Measurements from ENCODE around the gene DGKG. TPM values are rescaled to one million over a fixed set of nuclear protein-coding genes. Genes with fewer than 3 reads are reported as not detected.

Gene DGKG
- total RNA-seq, 6 experiments from 2014 or later, result 1.5 to 3.6 (median 2.0) TPM

- Histone ChIP-seq H3K27ac (no peak overlapping the region), H3K36me3 (no peaks in the 10 kb centered on the region), H3K4me1 (no peaks in the 10 kb centered on the region), H3K4me3 (no peak overlapping the region), H3K9me3 (no peaks in the 10 kb centered on the region), H3K27me3 (no peaks in the 10 kb centered on the region)
- 34% methylated on average over 2 of the region's 2 CpGs for WGBS (ENCODE audit: insufficient coverage, low coverage, low lambda C conversion rate, missing lambda C conversion rate)
- intact Hi-C loops (cut with DNase I), result no loop called here
- DNase-seq, result peak in 1 of 3 donors; percentile 12
- TF ChIP-seq CTCF (IDR thresholded peaks at IDR 0.05) (no peak), POLR2A (IDR thresholded peaks at IDR 0.05) (no peak)
- ATAC-seq, result peak in 2 of 4 donors; percentile 37 to 40
Observed at GRCh38 chr3:186281176-186281575, 80.9 kb downstream of the DGKG start.

- intact Hi-C loops (cut with DNase I), result no loop called here
- ATAC-seq, result no peak
Observed at GRCh38 chr3:186280737-186281136, 81.3 kb downstream of the DGKG start.

DNA sequence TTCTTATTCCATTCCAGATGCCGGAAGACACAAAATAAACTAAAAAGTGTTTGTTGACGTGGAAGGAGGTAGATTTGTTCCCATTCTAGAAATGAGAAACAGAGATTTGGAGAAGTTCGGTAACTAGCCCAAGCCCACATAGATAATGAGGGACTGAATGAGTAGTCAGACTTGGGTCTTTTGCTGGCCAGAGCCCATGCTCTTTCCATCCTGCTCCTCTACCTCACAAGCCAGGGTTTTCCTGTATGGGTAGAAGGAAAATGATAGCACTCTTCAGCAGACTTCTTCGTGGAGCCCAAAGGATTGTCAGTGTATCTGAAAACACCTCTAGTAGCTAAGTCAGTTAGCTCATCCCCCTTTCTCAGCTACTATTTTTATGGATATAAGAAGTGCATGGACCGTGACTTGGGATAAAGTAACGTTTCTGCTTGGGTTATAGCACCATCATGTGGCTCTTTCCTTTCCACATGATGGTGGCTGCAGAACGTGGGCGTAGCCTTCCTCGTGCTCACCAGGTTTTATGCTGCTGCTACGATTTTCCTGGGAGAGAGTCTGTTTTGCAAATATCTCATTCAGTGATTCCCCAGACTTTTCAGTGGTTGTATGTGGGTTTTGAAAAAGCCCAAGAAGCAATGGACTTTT, 84.6 kb downstream of the DGKG start:
- Histone ChIP-seq H3K27ac (no peak overlapping the region), H3K4me3 (no peak overlapping the region), H3K4me1 (no peaks in the 10 kb centered on the region), H3K27me3 (no peaks in the 10 kb centered on the region), H3K36me3 (no peaks in the 10 kb centered on the region), H3K9me3 (no peaks in the 10 kb centered on the region)
- no peak for DNase-seq
- WGBS (ENCODE audit: insufficient coverage, low coverage, low lambda C conversion rate, missing lambda C conversion rate), result 44% methylated on average over 10 of the region's 10 CpGs
- intact Hi-C loops (cut with DNase I), result no loop called here
- ATAC-seq, result peak; percentile 58 to 67 (median 66)
- no peak for TF ChIP-seq POLR2A (IDR thresholded peaks at IDR 0.05)
- TF ChIP-seq CTCF (IDR thresholded peaks at IDR 0.05), result peak; percentile 29 to 48 (median 37)

More at GRCh38 chr3:186280737-186281136, 81.3 kb downstream of the DGKG start:
- Histone ChIP-seq H3K4me3 (no peak overlapping the region), H3K9me3 (no peaks in the 10 kb centered on the region), H3K4me1 (no peaks in the 10 kb centered on the region), H3K27ac (no peak overlapping the region), H3K36me3 (no peaks in the 10 kb centered on the region), H3K27me3 (no peaks in the 10 kb centered on the region)
- TF ChIP-seq POLR2A (IDR thresholded peaks at IDR 0.05), result no peak
- no peak for TF ChIP-seq CTCF (IDR thresholded peaks at IDR 0.05)
- DNase-seq, result no peak
- 51% methylated on average over 3 of the region's 3 CpGs for WGBS (ENCODE audit: insufficient coverage, low coverage, low lambda C conversion rate, missing lambda C conversion rate)

GRCh38 chr3:186275436-186275835, 86.6 kb downstream of the DGKG start:
- Histone ChIP-seq H3K27ac (no peak overlapping the region), H3K4me1 (no peaks in the 10 kb centered on the region), H3K36me3 (no peaks in the 10 kb centered on the region), H3K27me3 (no peaks in the 10 kb centered on the region), H3K4me3 (no peak overlapping the region), H3K9me3 (no peaks in the 10 kb centered on the region)
- intact Hi-C loops (cut with DNase I), result no loop called here
- 100% methylated on average over 2 of the region's 5 CpGs for WGBS (ENCODE audit: insufficient coverage, low coverage, low lambda C conversion rate, missing lambda C conversion rate)
- DNase-seq (no peak), ATAC-seq (no peak)
- no peak for TF ChIP-seq POLR2A (IDR thresholded peaks at IDR 0.05)
- TF ChIP-seq CTCF (IDR thresholded peaks at IDR 0.05), result no peak

All from right lobe of liver (tissue), 6 donors.